ENCODE measurements around the gene RPL26. TPM values are rescaled to one million over a fixed set of nuclear protein-coding genes. Genes with fewer than 3 reads are reported as not detected.

The RPL26 gene
- total RNA-seq, 4 donors from 2014 or later, result 2,392 to 2,913 (median 2,833) TPM

DNA sequence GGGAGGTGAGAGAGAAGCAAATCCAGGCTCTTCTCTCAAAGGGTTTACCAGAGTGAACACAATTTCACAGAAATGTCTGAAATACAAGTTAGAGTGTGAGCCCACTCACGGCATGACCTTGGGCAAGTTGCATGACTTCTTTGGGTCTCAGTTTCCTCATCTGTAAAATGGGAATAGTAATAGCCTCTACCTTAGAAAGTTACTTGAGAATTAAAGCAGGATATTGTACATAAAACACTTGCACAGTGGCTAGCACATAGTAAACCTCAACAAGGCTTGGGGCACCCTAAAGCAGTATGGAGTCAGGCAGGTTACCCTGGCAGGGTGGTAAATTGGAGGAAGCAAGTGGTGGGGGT, 27.9 kb upstream of the RPL26 start:
- intact Hi-C loops (cut with DNase I; ENCODE audit: low total_unique reads) (loop anchor here (1.0 to 2.0 kb wide), 2 partner anchors 56 to 334 kb away; no protein-coding TSS in a partner anchor), in situ Hi-C loops (cut with MboI; ENCODE audit: low sequenced_read_pairs in 4 of 4) (loop anchor here (5.0 to 25.0 kb wide), 3 partner anchors 226 to 336 kb away; partner anchors contain the start of genes CCDC42 (in 1 of the 4) and MYH10 (in 1 of the 4))
- H3K27ac ChIP-seq, result no peak overlapping the region
- H3K4me1 ChIP-seq, result peaks cover 0 to 3% of the 10 kb centered on the region in 2 donors
- ATAC-seq, result no peak
- peaks cover 0 to 3% (median 0%) of the 10 kb centered on the region in 3 donors for H3K27me3 ChIP-seq
- no peak for DNase-seq
- H3K4me3 ChIP-seq, result no peak overlapping the region
- TF ChIP-seq POLR2A (IDR thresholded peaks at IDR 0.05), result no peak
- TF ChIP-seq, protein P1, sequence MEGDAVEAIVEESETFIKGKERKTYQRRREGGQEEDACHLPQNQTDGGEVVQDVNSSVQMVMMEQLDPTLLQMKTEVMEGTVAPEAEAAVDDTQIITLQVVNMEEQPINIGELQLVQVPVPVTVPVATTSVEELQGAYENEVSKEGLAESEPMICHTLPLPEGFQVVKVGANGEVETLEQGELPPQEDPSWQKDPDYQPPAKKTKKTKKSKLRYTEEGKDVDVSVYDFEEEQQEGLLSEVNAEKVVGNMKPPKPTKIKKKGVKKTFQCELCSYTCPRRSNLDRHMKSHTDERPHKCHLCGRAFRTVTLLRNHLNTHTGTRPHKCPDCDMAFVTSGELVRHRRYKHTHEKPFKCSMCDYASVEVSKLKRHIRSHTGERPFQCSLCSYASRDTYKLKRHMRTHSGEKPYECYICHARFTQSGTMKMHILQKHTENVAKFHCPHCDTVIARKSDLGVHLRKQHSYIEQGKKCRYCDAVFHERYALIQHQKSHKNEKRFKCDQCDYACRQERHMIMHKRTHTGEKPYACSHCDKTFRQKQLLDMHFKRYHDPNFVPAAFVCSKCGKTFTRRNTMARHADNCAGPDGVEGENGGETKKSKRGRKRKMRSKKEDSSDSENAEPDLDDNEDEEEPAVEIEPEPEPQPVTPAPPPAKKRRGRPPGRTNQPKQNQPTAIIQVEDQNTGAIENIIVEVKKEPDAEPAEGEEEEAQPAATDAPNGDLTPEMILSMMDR (IDR thresholded peaks at IDR 0.05 in 4 of 5, conservative IDR thresholded peaks at IDR 0.05 in 1 of 5), result no peak
- no peaks in the 10 kb centered on the region for H3K9me3 ChIP-seq
- no peaks in the 10 kb centered on the region for H3K36me3 ChIP-seq

DNA sequence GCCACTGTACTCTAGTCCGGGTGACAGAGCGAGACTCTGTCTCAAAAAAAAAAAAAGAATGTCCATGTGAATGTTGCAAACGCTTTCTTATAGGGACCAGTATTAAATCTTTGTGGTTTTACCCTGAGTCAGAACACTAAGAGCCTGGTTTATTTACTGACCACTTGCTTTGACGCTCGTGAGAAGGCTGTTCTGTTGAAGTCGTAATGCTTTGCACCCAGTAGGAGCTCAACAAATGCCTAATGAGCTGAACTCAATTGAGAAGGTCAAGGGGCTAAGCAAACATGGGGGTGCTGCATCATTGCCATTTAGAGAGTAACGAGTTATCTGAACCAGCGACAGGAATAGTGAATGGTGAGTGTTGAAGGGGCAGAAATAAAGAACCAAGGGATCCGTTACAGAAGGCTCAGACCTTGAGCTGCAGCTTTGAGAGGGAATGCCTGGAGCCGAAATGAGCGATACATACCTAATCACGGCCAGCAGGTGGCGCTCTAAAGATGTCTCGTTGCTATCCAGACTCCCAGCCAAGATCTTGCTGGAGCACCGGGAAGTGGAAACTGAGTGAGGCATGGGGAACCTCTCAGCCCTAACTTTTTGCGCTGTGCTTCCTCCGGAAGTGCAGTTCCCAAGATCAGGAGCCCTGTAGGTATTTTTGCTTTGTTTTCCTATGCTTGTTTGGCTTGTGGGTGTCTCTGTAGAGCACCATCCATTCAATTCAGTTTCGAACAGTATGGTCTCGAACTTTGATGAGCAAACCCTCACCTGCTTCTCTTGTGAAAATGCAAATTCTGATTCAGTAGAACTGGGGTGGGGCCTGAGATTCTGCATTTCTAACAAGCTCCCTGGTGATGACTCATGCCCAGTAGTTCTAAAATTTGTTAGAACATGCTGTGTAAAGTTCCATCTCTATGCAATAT, 27.2 kb upstream of the RPL26 start:
- ATAC-seq, result peak; percentile 94 to 97
- peaks cover 0 to 3% (median 0%) of the 10 kb centered on the region in 3 donors for H3K27me3 ChIP-seq
- H3K9me3 ChIP-seq, result no peaks in the 10 kb centered on the region
- no peaks in the 10 kb centered on the region for H3K36me3 ChIP-seq
- peak overlapping the region in 1 of 4 donors; percentile 5 for H3K4me3 ChIP-seq
- no peak for TF ChIP-seq POLR2A (IDR thresholded peaks at IDR 0.05)
- TF ChIP-seq, protein P1 (IDR thresholded peaks at IDR 0.05 in 4 of 5, conservative IDR thresholded peaks at IDR 0.05 in 1 of 5), result peak; percentile 76 to 89 (median 83)
- DNase-seq, result peak; percentile 73 to 74
- no peak overlapping the region for H3K27ac ChIP-seq
- in situ Hi-C loops (cut with MboI; ENCODE audit: low sequenced_read_pairs in 4 of 4), result loop anchor here (5.0 to 25.0 kb wide), 3 partner anchors 227 to 337 kb away; partner anchors contain the start of genes CCDC42 (in 1 of the 4) and MYH10 (in 1 of the 4)
- intact Hi-C loops (cut with DNase I; ENCODE audit: low total_unique reads), result loop anchor here (1.0 to 2.0 kb wide), 2 partner anchors 57 to 335 kb away; no protein-coding TSS in a partner anchor
- H3K4me1 ChIP-seq, result peaks cover 0 to 3% of the 10 kb centered on the region in 2 donors

DNA sequence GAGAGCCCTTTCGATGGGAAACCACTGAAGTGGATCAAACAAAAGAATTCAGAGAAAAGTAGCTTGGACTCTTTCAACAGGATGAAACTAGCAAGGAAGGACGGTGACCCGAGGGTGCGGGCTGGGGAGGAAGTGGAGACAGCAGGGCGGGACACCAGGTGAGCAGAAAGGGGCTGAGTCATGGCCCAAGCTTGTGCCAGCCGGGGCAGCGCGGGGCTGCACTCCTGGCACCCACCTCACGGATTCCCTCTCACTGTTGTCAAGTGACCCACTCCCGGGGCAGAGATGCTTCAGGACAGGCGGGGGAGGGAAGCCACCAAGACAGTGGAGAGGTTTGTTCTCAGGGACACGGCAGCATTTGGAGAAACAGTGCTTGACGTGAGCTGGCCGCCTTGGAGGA, 25.4 kb upstream of the RPL26 start:
- no peaks in the 10 kb centered on the region for H3K36me3 ChIP-seq
- TF ChIP-seq, protein P1 (IDR thresholded peaks at IDR 0.05 in 4 of 5, conservative IDR thresholded peaks at IDR 0.05 in 1 of 5), result no peak
- TF ChIP-seq POLR2A (IDR thresholded peaks at IDR 0.05), result no peak
- peaks cover 0 to 3% of the 10 kb centered on the region in 2 donors for H3K4me1 ChIP-seq
- ATAC-seq (no peak), DNase-seq (no peak)
- in situ Hi-C loops (cut with MboI; ENCODE audit: low sequenced_read_pairs in 4 of 4), result loop anchor here in 1 of 4 donors (25.0 kb wide), 1 partner anchor 229 kb away; the partner anchor contains the start of gene MYH10
- intact Hi-C loops (cut with DNase I; ENCODE audit: low total_unique reads), result no loop called here
- H3K27ac ChIP-seq, result no peak overlapping the region
- H3K9me3 ChIP-seq, result no peaks in the 10 kb centered on the region
- no peak overlapping the region for H3K4me3 ChIP-seq
- H3K27me3 ChIP-seq, result no peaks in the 10 kb centered on the region

DNA sequence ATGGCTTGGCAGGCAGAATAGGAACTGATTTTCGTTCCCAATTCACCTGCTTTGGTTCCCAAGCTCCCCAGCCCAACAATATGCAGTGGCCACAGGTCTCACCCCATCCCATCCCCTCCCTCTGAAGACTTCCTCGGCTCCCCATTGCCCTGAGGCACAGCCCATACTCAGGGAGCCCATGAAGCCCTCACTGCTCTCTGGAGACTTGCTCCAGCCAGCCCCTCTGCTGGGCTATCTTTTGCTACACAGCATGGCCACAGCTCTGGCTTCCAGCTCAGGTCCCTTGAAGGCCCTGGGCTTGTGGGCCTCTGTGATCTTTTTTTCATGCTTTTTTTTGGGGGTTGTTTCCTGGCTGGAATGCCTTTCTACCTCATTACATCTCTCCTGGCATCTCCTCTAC, 23.2 kb upstream of the RPL26 start:
- H3K4me3 ChIP-seq, result no peak overlapping the region
- no peaks in the 10 kb centered on the region for H3K27me3 ChIP-seq
- in situ Hi-C loops (cut with MboI; ENCODE audit: low sequenced_read_pairs in 4 of 4) (loop anchor here in 1 of 4 donors (25.0 kb wide), 1 partner anchor 231 kb away; the partner anchor contains the start of gene MYH10), intact Hi-C loops (cut with DNase I; ENCODE audit: low total_unique reads) (no loop called here)
- H3K27ac ChIP-seq, result no peak overlapping the region
- ATAC-seq (no peak), DNase-seq (no peak)
- TF ChIP-seq POLR2A (IDR thresholded peaks at IDR 0.05), result no peak
- TF ChIP-seq, protein P1 (IDR thresholded peaks at IDR 0.05 in 4 of 5, conservative IDR thresholded peaks at IDR 0.05 in 1 of 5), result no peak
- H3K9me3 ChIP-seq, result no peaks in the 10 kb centered on the region
- no peaks in the 10 kb centered on the region for H3K36me3 ChIP-seq
- H3K4me1 ChIP-seq, result peaks cover 0 to 3% of the 10 kb centered on the region in 2 donors

All from gastrocnemius medialis (tissue), 4 donors.